SK-N-SH (cell line): ENCODE results near the gene KRT80. TPM values are rescaled to one million over a fixed set of nuclear protein-coding genes. Genes with fewer than 3 reads are reported as not detected.
A peak's percentile ranks its signal among the peaks of the same experiment; 100 is the strongest.

ENCODE experiments used
- CTCF ChIA-PET: fragments of 300-600, 350-600 bp; formaldehyde crosslinking; extraction: SDS; loops from one replicate; lab custom pipeline; 2021; lab: Yijun Ruan, JAX
- POLR2A ChIA-PET: fragments of 350-600 bp; sonication (Branson Sonifier 250); formaldehyde crosslinking; extraction: SDS; loops from one replicate; lab custom pipeline; 2020; ENCODE audit warnings: antibody characterized with exemption, inconsistent platforms; lab: Yijun Ruan, JAX
- DNase-seq: peaks from one replicate; pipeline ENCODE4 v3.0.0; 2012
- H2AFZ ChIP-seq: fragments of 200-600 bp; sonication (generic); 2 replicates; pipeline ENCODE4 v1.8.1; 2016; ENCODE audit warnings: antibody characterized with exemption, mild to moderate bottlenecking, low read depth
- H3F3A ChIP-seq: fragments of 200-600 bp; sonication (generic); replicated peaks from 2 replicates; pipeline ENCODE3; 2016; ENCODE audit warnings: antibody characterized with exemption, mild to moderate bottlenecking; ENCODE audit not compliant: insufficient read depth
- H3K27ac ChIP-seq, 2 experiments: fragments of 200-500 bp in 1 of 2; fragments of 200-600 bp in 1 of 2; sonication (Bioruptor generic) in 1 of 2; sonication (generic), shearing (Covaris generic) in 1 of 2; 2 replicates each; pipeline versions ENCODE4 v1.5.1 to v1.6.1; 2014 to 2016; ENCODE audit warnings: low read depth in 2 of 2, inconsistent platforms in 1 of 2, low read length in 1 of 2, mild to moderate bottlenecking in 1 of 2, mixed read lengths in 1 of 2
- H3K27me3 ChIP-seq: fragments of 200-600 bp; sonication (generic), shearing (Covaris generic); 2 replicates; pipeline ENCODE4 v1.6.1; 2016; ENCODE audit warnings: mixed run types; ENCODE audit not compliant: insufficient read depth
- H3K36me3 ChIP-seq, 2 experiments: fragments of 200-500 bp in 1 of 2; fragments of 200-600 bp in 1 of 2; sonication (Bioruptor generic) in 1 of 2; sonication (generic) in 1 of 2; replicated peaks in 1 of 2; 2 replicates each; pipeline versions ENCODE3 to v1.5.1; 2014 to 2016; ENCODE audit warnings: low read length in 1 of 2, mild to moderate bottlenecking in 1 of 2; ENCODE audit not compliant: insufficient read depth in 2 of 2, control insufficient read depth in 1 of 2
- H3K4me1 ChIP-seq, 2 experiments: fragments of 200-500 bp in 1 of 2; fragments of 200-600 bp in 1 of 2; sonication (Bioruptor generic) in 1 of 2; sonication (generic), shearing (Covaris generic) in 1 of 2; 2 replicates each; pipeline versions ENCODE4 v1.5.1 to v1.6.1; 2014 to 2016; ENCODE audit warnings: low read depth in 1 of 2, low read length in 1 of 2, mixed run types in 1 of 2; ENCODE audit not compliant: insufficient read depth in 2 of 2, control insufficient read depth in 1 of 2
- H3K4me2 ChIP-seq: fragments of 200-600 bp; sonication (generic), shearing (Covaris generic); 2 replicates; pipeline ENCODE4 v1.6.1; 2017; ENCODE audit warnings: mixed run types
- H3K4me3 ChIP-seq, 2 experiments: fragments of 200-500 bp in 1 of 2; fragments of 200-600 bp in 1 of 2; sonication (Bioruptor generic) in 1 of 2; sonication (generic), shearing (Covaris generic) in 1 of 2; 2 replicates each; pipeline versions ENCODE4 v1.5.1 to v1.8.1; 2014 to 2016; ENCODE audit warnings: low read depth in 2 of 2, inconsistent platforms in 1 of 2, low read length in 1 of 2, mild to moderate bottlenecking in 1 of 2, mixed read lengths in 1 of 2, moderate library complexity in 1 of 2
- H3K79me2 ChIP-seq: fragments of 200-600 bp; sonication (generic); 2 replicates; pipeline ENCODE4 v1.8.1; 2017; ENCODE audit warnings: mild to moderate bottlenecking; ENCODE audit not compliant: insufficient read depth
- H3K9ac ChIP-seq: fragments of 200-600 bp; sonication (generic); 2 replicates; pipeline ENCODE4 v1.6.1; 2017; ENCODE audit warnings: mixed run types
- H3K9me2 ChIP-seq: fragments of 200-600 bp; sonication (generic); 2 replicates; pipeline ENCODE4 v1.6.1; 2017; ENCODE audit warnings: mixed run types
- H3K9me3 ChIP-seq: fragments of 200-600 bp; sonication (generic); 2 replicates; pipeline ENCODE4 v1.6.1; 2017; ENCODE audit warnings: mixed run types, mild to moderate bottlenecking, moderate library complexity
- H4K20me1 ChIP-seq: fragments of 200-600 bp; sonication (generic); 2 replicates; pipeline ENCODE4 v1.6.1; 2017; ENCODE audit warnings: mild to moderate bottlenecking, mixed run types; ENCODE audit not compliant: insufficient read depth
- EZH2phosphoT487 ChIP-seq: fragments of 200-600 bp; sonication (generic); IDR thresholded peaks from 2 replicates; pipeline ENCODE4 v1.6.1; 2017; ENCODE audit warnings: low read depth, mixed run types, mild to moderate bottlenecking, antibody characterized with exemption, moderate library complexity, borderline replicate concordance
- FOXJ3 ChIP-seq: sonication (generic); formaldehyde crosslinking; IDR thresholded peaks from 2 replicates; pipeline ENCODE4 v1.5.1; 2020; ENCODE audit warnings: mild to moderate bottlenecking, missing genetic modification reagents
- JUND ChIP-seq: IDR thresholded peaks from 2 replicates; pipeline ENCODE4 v1.4.0; 2012
- MAX ChIP-seq: IDR thresholded peaks from 2 replicates; pipeline ENCODE4 v1.4.0; 2012; ENCODE audit warnings: low read depth
- MEF2A ChIP-seq: IDR thresholded peaks from 2 replicates; pipeline ENCODE4 v1.4.0; 2012; ENCODE audit warnings: low read depth, borderline replicate concordance
- RAD21 ChIP-seq: IDR thresholded peaks from 2 replicates; pipeline ENCODE4 v1.6.1; 2012; ENCODE audit warnings: mild to moderate bottlenecking, low read length
- RCOR1 ChIP-seq: fragments of 150-350 bp; IDR thresholded peaks from 2 replicates; pipeline ENCODE4 v1.6.1; 2017; ENCODE audit warnings: antibody characterized with exemption, low read length
- RXRA ChIP-seq: IDR thresholded peaks from 2 replicates; pipeline ENCODE4 v1.4.0; 2012; ENCODE audit warnings: low read depth, mild to moderate bottlenecking, borderline replicate concordance
- YY1 ChIP-seq: IDR thresholded peaks from 2 replicates; pipeline ENCODE4 v1.4.0; 2012; ENCODE audit warnings: low read depth, mild to moderate bottlenecking
- WGBS: methylation state at CpG from one replicate; pipeline ENCODE4 v1.1.6; 2017; ENCODE audit warnings: low lambda C conversion rate; 5-methylcytosine and 5-hydroxymethylcytosine counted together
- polyA plus RNA-seq, 3 experiments: library from polyadenylated mRNA; depleted of rRNA; stranded (reverse); fragments of >200 nt; gene quantifications; 2 replicates each; pipeline ENCODE4 v1.2.3, GENCODE V29; 2012

Gene KRT80
- polyA plus RNA-seq, 1 of the 3 experiments (the other 2 are of a cell fraction): 14.9 TPM

DNA sequence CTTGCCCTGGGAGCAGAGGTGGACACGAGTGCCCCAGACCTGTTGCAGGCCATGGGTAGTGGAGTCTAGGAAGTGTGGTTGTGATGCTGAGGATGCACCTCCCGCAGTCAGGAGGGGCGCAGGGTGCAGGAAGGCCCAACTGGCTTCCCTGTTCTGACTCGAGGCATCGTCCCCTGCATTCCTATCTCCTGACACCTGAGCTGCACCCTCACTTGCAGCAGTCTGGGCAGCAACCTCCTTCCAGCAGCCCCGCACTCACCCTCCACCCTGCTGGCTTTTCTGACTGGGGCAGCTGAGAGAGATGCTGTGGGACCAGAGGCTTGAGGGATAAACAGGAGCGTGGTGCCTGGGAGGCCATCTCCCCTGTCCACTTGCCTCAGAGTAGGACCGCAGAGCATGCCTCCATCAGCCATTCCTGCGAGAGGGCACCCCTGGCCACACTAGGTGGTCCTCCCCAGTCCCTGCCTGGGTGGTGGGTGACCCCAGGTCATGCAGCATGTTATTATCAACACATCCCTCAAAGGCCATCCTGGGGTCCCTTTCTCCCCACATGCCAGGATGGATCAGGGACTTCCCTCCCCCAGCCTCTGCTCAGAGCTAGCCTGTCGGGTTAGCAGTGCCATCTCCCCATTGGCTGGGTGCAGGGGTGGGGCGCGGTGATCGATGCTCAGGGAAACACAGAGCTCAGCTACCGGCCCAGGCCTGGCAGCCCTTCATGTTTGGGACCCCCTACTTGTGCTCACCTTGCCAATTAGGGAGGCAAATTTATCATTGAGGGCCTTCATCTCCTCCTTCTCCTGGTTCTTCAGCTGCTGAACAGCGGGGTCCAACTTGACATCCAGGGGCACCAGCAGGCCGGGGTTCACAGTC is 719 bp downstream of the KRT80 start:
- Histone ChIP-seq H3K79me2 (no peaks in the 10 kb centered on the region; the same call in 1 of the 2 replicates), H3K9me2 (no peaks in the 10 kb centered on the region), H2AFZ (no peak overlapping the region), H3K27me3 (no peaks in the 10 kb centered on the region), H3K4me2 (peak overlapping the region; percentile 63), H3K36me3 (no peaks in the 10 kb centered on the region), H3K27ac (peak overlapping the region; percentile 87 to 88), H3K9ac (peak overlapping the region; percentile 48), H3F3A (peaks cover 13% of the 10 kb centered on the region), H3K4me1 (peaks cover 65 to 78% of the 10 kb centered on the region in 2 experiments), H4K20me1 (no peaks in the 10 kb centered on the region), H3K9me3 (no peaks in the 10 kb centered on the region), H3K4me3 (peak overlapping the region in 1 of 2 experiments; percentile 6; a peak in 1 of 4 replicates)
- ChIA-PET POLR2A (interaction anchor here (2.3 kb wide), 1 partner anchor 9 kb away, joined by 16 read pairs; no protein-coding TSS in a partner anchor), CTCF (interaction anchor here (1.1 to 2.1 kb wide), 6 partner anchors 14 to 136 kb away, joined by 3 to 13 read pairs (median 4); no protein-coding TSS in a partner anchor)
- WGBS: 61% methylated on average over 10 of the region's 16 CpGs
- TF ChIP-seq EZH2phosphoT487: no peak
- DNase-seq: no peak

- Histone ChIP-seq H3K27me3 (no peaks in the 10 kb centered on the region), H3F3A (peaks cover 13% of the 10 kb centered on the region)
- TF ChIP-seq YY1 (no peak), JUND (no peak), RXRA (no peak), RCOR1 (no peak), FOXJ3 (no peak), MAX (0 out of 2 replicates have a peak, but pooled peaks have one; percentile 25), MEF2A (no peak), RAD21 (no peak)
- TF ChIP-seq, all 33 proteins: peak for 1
- CTCF ChIA-PET: interaction anchor here (0.6 to 2.1 kb wide), 2 partner anchors 33 to 166 kb away, joined by 3 to 4 read pairs; no protein-coding TSS in a partner anchor
- 24% methylated on average over 3 of the region's 3 CpGs for WGBS
- no peak for DNase-seq
- Histone ChIP-seq H3K9ac (peak overlapping the region; percentile 35; the same call in 1 of the 2 replicates), H3K9me3 (no peaks in the 10 kb centered on the region), H3K79me2 (peaks cover 11% of the 10 kb centered on the region; the same call in 1 of the 2 replicates), H3K27ac (peak overlapping the region; percentile 36 to 87), H4K20me1 (no peaks in the 10 kb centered on the region), H3K36me3 (no peaks in the 10 kb centered on the region), H3K9me2 (no peaks in the 10 kb centered on the region), H3K4me2 (peak overlapping the region; percentile 28; the same call in 1 of the 2 replicates), H2AFZ (no peak overlapping the region), H3K4me1 (peaks cover 72 to 83% of the 10 kb centered on the region in 2 experiments), H3K4me3 (no peak overlapping the region)
- POLR2A ChIA-PET: no interaction called here
Measured at GRCh38 chr12:52189376-52190174, 2.2 kb downstream of the KRT80 start.
